ENCODE results near the gene RBFA. TPM values are rescaled to one million over a fixed set of nuclear protein-coding genes. Genes with fewer than 3 reads are reported as not detected.

RBFA gene
- total and polyA plus RNA-seq, 2 of the 13 experiments (the other 11 are each of a cell fraction or from before 2014, with no cell fraction given) = 29.7 to 42.4 TPM

DNA sequence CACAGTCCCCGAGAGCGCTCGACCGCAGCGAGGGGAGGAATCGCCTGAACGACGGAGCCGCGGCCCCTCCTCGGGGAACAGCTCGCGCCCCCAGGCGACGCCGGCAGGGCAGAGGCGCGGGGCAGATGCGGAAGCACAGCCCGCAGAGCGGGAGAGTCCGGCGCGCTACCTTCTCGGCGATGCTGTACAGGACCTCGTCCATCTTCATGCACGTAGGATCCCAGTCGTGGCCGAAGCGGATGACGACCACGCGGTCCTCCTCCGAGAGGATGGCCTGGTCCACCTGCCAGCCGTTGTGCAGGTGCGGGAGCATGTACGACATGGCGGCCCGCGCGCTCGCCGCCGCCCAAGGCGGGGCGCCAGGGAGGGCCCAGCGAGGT is 46.2 kb upstream of the RBFA start (continued):
- TF ChIP-seq KMT2A (CRISPR knock-in tag; IDR thresholded peaks at IDR 0.05) (peak; percentile 84; the same call in 1 of the 2 replicates), PAX8 (CRISPR knock-in tag; IDR thresholded peaks at IDR 0.05; ENCODE audit: borderline replicate concordance) (peak; percentile 76; the same call in 1 of the 2 replicates), ZNF644 (CRISPR knock-in tag; IDR thresholded peaks at IDR 0.05; ENCODE audit: low read depth) (no peak), ZNF569 (CRISPR knock-in tag; IDR thresholded peaks at IDR 0.05; ENCODE audit: borderline replicate concordance) (no peak), ZNF160 (CRISPR knock-in tag; IDR thresholded peaks at IDR 0.05) (peak; percentile 37; the same call in 1 of the 2 replicates), ATRX (CRISPR knock-in tag; IDR thresholded peaks at IDR 0.05; ENCODE audit: borderline replicate concordance) (no peak), MEF2D (CRISPR knock-in tag; IDR thresholded peaks at IDR 0.05) (peak; percentile 57; the same call in 1 of the 2 replicates), ZFP90 (CRISPR knock-in tag; IDR thresholded peaks at IDR 0.05; ENCODE audit: borderline replicate concordance) (0 out of 2 replicates have a peak, but pooled peaks have one; percentile 56), HDAC1 (CRISPR knock-in tag; IDR thresholded peaks at IDR 0.05) (peak; percentile 47; the same call in 1 of the 2 replicates), ZNF780A (CRISPR knock-in tag; IDR thresholded peaks at IDR 0.05) (no peak), JDP2 (CRISPR knock-in tag; IDR thresholded peaks at IDR 0.05; ENCODE audit: borderline replicate concordance) (no peak), NFRKB (IDR thresholded peaks at IDR 0.05) (no peak), KDM5A (IDR thresholded peaks at IDR 0.05; ENCODE audit: borderline replicate concordance, low read length) (peak; percentile 43; the same call in 1 of the 2 replicates), ONECUT2 (CRISPR knock-in tag; IDR thresholded peaks at IDR 0.05) (no peak), ARHGAP35 (CRISPR knock-in tag; IDR thresholded peaks at IDR 0.05; ENCODE audit: borderline replicate concordance) (no peak), ELF1 (CRISPR knock-in tag; IDR thresholded peaks at IDR 0.05) (peak; percentile 76), ZNF547 (CRISPR knock-in tag; IDR thresholded peaks at IDR 0.05) (0 out of 2 replicates have a peak, but pooled peaks have one; percentile 60), SALL1 (CRISPR knock-in tag; IDR thresholded peaks at IDR 0.05) (peak; percentile 62; the same call in 1 of the 2 replicates), SNAPC2 (CRISPR knock-in tag; IDR thresholded peaks at IDR 0.05) (peak; percentile 47; the same call in 1 of the 2 replicates), HES4 (CRISPR knock-in tag; IDR thresholded peaks at IDR 0.05; ENCODE audit: borderline replicate concordance) (peak; percentile 83; the same call in 1 of the 2 replicates)
- TF ChIP-seq, protein P1, sequence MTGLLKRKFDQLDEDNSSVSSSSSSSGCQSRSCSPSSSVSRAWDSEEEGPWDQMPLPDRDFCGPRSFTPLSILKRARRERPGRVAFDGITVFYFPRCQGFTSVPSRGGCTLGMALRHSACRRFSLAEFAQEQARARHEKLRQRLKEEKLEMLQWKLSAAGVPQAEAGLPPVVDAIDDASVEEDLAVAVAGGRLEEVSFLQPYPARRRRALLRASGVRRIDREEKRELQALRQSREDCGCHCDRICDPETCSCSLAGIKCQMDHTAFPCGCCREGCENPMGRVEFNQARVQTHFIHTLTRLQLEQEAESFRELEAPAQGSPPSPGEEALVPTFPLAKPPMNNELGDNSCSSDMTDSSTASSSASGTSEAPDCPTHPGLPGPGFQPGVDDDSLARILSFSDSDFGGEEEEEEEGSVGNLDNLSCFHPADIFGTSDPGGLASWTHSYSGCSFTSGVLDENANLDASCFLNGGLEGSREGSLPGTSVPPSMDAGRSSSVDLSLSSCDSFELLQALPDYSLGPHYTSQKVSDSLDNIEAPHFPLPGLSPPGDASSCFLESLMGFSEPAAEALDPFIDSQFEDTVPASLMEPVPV (CRISPR knock-in tag; IDR thresholded peaks at IDR 0.05) = 0 out of 2 replicates have a peak, but pooled peaks have one; percentile 38
- TF ChIP-seq, protein P2, sequence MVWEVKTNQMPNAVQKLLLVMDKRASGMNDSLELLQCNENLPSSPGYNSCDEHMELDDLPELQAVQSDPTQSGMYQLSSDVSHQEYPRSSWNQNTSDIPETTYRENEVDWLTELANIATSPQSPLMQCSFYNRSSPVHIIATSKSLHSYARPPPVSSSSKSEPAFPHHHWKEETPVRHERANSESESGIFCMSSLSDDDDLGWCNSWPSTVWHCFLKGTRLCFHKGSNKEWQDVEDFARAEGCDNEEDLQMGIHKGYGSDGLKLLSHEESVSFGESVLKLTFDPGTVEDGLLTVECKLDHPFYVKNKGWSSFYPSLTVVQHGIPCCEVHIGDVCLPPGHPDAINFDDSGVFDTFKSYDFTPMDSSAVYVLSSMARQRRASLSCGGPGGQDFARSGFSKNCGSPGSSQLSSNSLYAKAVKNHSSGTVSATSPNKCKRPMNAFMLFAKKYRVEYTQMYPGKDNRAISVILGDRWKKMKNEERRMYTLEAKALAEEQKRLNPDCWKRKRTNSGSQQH (CRISPR knock-in tag; IDR thresholded peaks at IDR 0.05; ENCODE audit: low read depth) = no peak
- TF ChIP-seq, protein P3, sequence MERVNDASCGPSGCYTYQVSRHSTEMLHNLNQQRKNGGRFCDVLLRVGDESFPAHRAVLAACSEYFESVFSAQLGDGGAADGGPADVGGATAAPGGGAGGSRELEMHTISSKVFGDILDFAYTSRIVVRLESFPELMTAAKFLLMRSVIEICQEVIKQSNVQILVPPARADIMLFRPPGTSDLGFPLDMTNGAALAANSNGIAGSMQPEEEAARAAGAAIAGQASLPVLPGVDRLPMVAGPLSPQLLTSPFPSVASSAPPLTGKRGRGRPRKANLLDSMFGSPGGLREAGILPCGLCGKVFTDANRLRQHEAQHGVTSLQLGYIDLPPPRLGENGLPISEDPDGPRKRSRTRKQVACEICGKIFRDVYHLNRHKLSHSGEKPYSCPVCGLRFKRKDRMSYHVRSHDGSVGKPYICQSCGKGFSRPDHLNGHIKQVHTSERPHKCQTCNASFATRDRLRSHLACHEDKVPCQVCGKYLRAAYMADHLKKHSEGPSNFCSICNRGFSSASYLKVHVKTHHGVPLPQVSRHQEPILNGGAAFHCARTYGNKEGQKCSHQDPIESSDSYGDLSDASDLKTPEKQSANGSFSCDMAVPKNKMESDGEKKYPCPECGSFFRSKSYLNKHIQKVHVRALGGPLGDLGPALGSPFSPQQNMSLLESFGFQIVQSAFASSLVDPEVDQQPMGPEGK (CRISPR knock-in tag; IDR thresholded peaks at IDR 0.05) = peak; percentile 79
- TF ChIP-seq, protein P4, sequence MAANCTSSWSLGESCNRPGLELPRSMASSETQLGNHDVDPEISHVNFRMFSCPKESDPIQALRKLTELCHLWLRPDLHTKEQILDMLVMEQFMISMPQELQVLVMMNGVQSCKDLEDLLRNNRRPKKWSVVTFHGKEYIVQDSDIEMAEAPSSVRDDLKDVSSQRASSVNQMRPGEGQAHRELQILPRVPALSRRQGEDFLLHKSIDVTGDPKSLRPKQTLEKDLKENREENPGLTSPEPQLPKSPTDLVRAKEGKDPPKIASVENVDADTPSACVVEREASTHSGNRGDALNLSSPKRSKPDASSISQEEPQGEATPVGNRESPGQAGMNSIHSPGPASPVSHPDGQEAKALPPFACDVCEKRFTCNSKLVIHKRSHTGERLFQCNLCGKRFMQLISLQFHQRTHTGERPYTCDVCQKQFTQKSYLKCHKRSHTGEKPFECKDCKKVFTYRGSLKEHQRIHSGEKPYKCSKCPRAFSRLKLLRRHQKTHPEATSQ (CRISPR knock-in tag; IDR thresholded peaks at IDR 0.05; ENCODE audit: borderline replicate concordance) = peak; percentile 49; the same call in 1 of the 2 replicates

All from HepG2 (cell line).